GM18870 (cell line): Measurements from ENCODE around the gene CHST3.

ENCODE experiments used
- ATAC-seq: cut with Tn5 transposase; IDR thresholded peaks from one replicate; pipeline ENCODE4 v1.9.1; 2021; ENCODE audit warnings: moderate library complexity; ENCODE audit not compliant: unreplicated experiment

CHST3 gene

GRCh38 chr10:72009425-72010081 lies 45.4 kb downstream of the CHST3 start:
- ATAC-seq = no peak

GRCh38 chr10:72010234-72010973 lies 46.2 kb downstream of the CHST3 start:
- ATAC-seq = no peak

GRCh38 chr10:72011016-72011415 lies 46.8 kb downstream of the CHST3 start:
- no peak for ATAC-seq

GRCh38 chr10:72011468-72011867 lies 47.3 kb downstream of the CHST3 start:
- no peak for ATAC-seq

GRCh38 chr10:72011976-72012512 lies 47.8 kb downstream of the CHST3 start:
- no peak for ATAC-seq

- no peak for ATAC-seq
Observed at GRCh38 chr10:72012796-72013195, 48.6 kb downstream of the CHST3 start.

- ATAC-seq = no peak
Observed at GRCh38 chr10:72013202-72013945, 49.2 kb downstream of the CHST3 start.

GRCh38 chr10:72014197-72014596 lies 50.0 kb downstream of the CHST3 start:
- ATAC-seq = no peak

GRCh38 chr10:72014785-72015480 lies 50.7 kb downstream of the CHST3 start:
- no peak for ATAC-seq

- no peak for ATAC-seq
Observed at GRCh38 chr10:72015841-72016240, 51.6 kb downstream of the CHST3 start.

- ATAC-seq = no peak
Observed at GRCh38 chr10:72016608-72017300, 52.6 kb downstream of the CHST3 start.

- ATAC-seq = no peak
Observed at GRCh38 chr10:72019085-72019876, 55.1 kb downstream of the CHST3 start.

GRCh38 chr10:72020914-72021809 lies 57.0 kb downstream of the CHST3 start:
- ATAC-seq = no peak

GRCh38 chr10:72022228-72022627 lies 58.0 kb downstream of the CHST3 start:
- ATAC-seq = no peak

- ATAC-seq = no peak
Observed at GRCh38 chr10:72024596-72024995, 60.4 kb downstream of the CHST3 start.

- no peak for ATAC-seq
Observed at GRCh38 chr10:72025400-72025799, 61.2 kb downstream of the CHST3 start.

- ATAC-seq = no peak
Observed at GRCh38 chr10:72025832-72026231, 61.6 kb downstream of the CHST3 start.

- ATAC-seq = no peak
Observed at GRCh38 chr10:72026278-72027111, 62.3 kb downstream of the CHST3 start.
